Astrocyte (in vitro differentiated cells and primary cell): ENCODE data around the gene DIP2B. TPM values are rescaled to one million over a fixed set of nuclear protein-coding genes. Genes with fewer than 3 reads are reported as not detected.

Experiments used
- DNase-seq: peaks from one replicate; pipeline ENCODE4 v3.0.0-alpha.2; 2010; ENCODE audit warnings: low read depth
- FAIRE-seq: peaks from 2 replicates; lab custom pipeline; 2011; peaks lifted over from hg19 to GRCh38; lab: Jason Lieb, UNC
- H2AFZ ChIP-seq: 2 replicates; pipeline ENCODE4 v1.6.0; 2012; ENCODE audit warnings: low read depth, low read length, inconsistent platforms
- H3K27ac ChIP-seq: 2 replicates; pipeline ENCODE4 v1.5.1; 2011; ENCODE audit warnings: low read depth, low read length, inconsistent platforms
- H3K27me3 ChIP-seq: 2 replicates; pipeline ENCODE4 v1.6.0; 2011; ENCODE audit warnings: low read length, inconsistent platforms; ENCODE audit not compliant: insufficient read depth
- H3K36me3 ChIP-seq: 2 replicates; pipeline ENCODE4 v1.5.1; 2011; ENCODE audit warnings: low read length, inconsistent platforms; ENCODE audit not compliant: insufficient read depth
- H3K4me1 ChIP-seq: 2 replicates; pipeline ENCODE4 v1.5.1; 2011; ENCODE audit warnings: low read length, inconsistent platforms; ENCODE audit not compliant: insufficient read depth
- H3K4me2 ChIP-seq: 2 replicates; pipeline ENCODE4 v1.6.0; 2012; ENCODE audit warnings: low read length, inconsistent platforms
- H3K4me3 ChIP-seq: 2 replicates; pipeline ENCODE4 v1.5.1; 2011; ENCODE audit warnings: low read depth, mild to moderate bottlenecking, low read length, inconsistent platforms; ENCODE audit not compliant: insufficient read depth
- H3K79me2 ChIP-seq: 2 replicates; pipeline ENCODE4 v1.6.0; 2012; ENCODE audit warnings: mild to moderate bottlenecking, low read length, inconsistent platforms; ENCODE audit not compliant: insufficient read depth
- H3K9ac ChIP-seq: 2 replicates; pipeline ENCODE4 v1.6.0; 2012; ENCODE audit warnings: mild to moderate bottlenecking, low read length, inconsistent platforms
- H3K9me3 ChIP-seq: 2 replicates; pipeline ENCODE4 v1.5.1; 2012; ENCODE audit warnings: low read depth, mild to moderate bottlenecking, low read length, inconsistent platforms; ENCODE audit not compliant: insufficient read depth
- H4K20me1 ChIP-seq: 2 replicates; pipeline ENCODE4 v1.6.0; 2012; ENCODE audit warnings: low read length, inconsistent platforms; ENCODE audit not compliant: insufficient read depth
- H3K27ac Mint-ChIP-seq: one replicate; pipeline ENCODE4 v1.8.0; 2021; ENCODE audit warnings: mild to moderate bottlenecking, mixed read lengths; ENCODE audit not compliant: unreplicated experiment
- H3K27me3 Mint-ChIP-seq: one replicate; pipeline ENCODE4 v1.8.0; 2021; ENCODE audit warnings: low read depth, mixed read lengths; ENCODE audit not compliant: unreplicated experiment
- H3K36me3 Mint-ChIP-seq: one replicate; pipeline ENCODE4 v1.8.0; 2021; ENCODE audit warnings: low read depth, mixed read lengths; ENCODE audit not compliant: unreplicated experiment
- H3K4me1 Mint-ChIP-seq: one replicate; pipeline ENCODE4 v1.8.0; 2021; ENCODE audit warnings: low read depth, mixed read lengths; ENCODE audit not compliant: unreplicated experiment
- H3K4me3 Mint-ChIP-seq: one replicate; pipeline ENCODE4 v1.8.0; 2021; ENCODE audit warnings: mild to moderate bottlenecking, moderate library complexity, mixed read lengths; ENCODE audit not compliant: unreplicated experiment
- H3K9me3 Mint-ChIP-seq: one replicate; pipeline ENCODE4 v1.8.0; 2021; ENCODE audit warnings: mild to moderate bottlenecking, mixed read lengths; ENCODE audit not compliant: unreplicated experiment
- CTCF ChIP-seq: IDR thresholded peaks from 2 replicates; pipeline ENCODE4 v1.5.1; 2011; ENCODE audit warnings: low read depth, mild to moderate bottlenecking, inconsistent platforms, low read length, moderate library complexity; ENCODE audit not compliant: insufficient read depth
- EZH2 ChIP-seq: IDR thresholded peaks from 2 replicates; pipeline ENCODE4 v1.6.1; 2012; ENCODE audit warnings: mild to moderate bottlenecking, low read length, inconsistent platforms; ENCODE audit not compliant: insufficient read depth
- total RNA-seq: library from RNA; stranded (reverse); gene quantifications from 2 replicates; pipeline ENCODE4 v1.2.1, GENCODE V29; 2021

The DIP2B gene
- total RNA-seq, 1 donor from 2014 or later: 53.2 TPM

GRCh38 chr12:50686406-50686805 lies 181.6 kb downstream of the DIP2B start:
- Mint-ChIP-seq H3K27ac (no peak overlapping the region), H3K36me3 (peaks cover 24% of the 10 kb centered on the region), H3K9me3 (peaks cover 2% of the 10 kb centered on the region), H3K27me3 (no peaks in the 10 kb centered on the region), H3K4me1 (peaks cover 2% of the 10 kb centered on the region), H3K4me3 (no peak overlapping the region)
- H4K20me1 ChIP-seq: no peaks in the 10 kb centered on the region
- no peaks in the 10 kb centered on the region for H3K4me1 ChIP-seq
- no peak overlapping the region for H3K27ac ChIP-seq
- H2AFZ ChIP-seq: no peak overlapping the region
- TF ChIP-seq EZH2 (no peak), CTCF (no peak)
- H3K4me3 ChIP-seq: no peak overlapping the region
- H3K27me3 ChIP-seq: no peaks in the 10 kb centered on the region
- H3K9me3 ChIP-seq: no peaks in the 10 kb centered on the region
- H3K79me2 ChIP-seq: no peaks in the 10 kb centered on the region
- no peak overlapping the region for H3K9ac ChIP-seq
- peaks cover 17% of the 10 kb centered on the region for H3K36me3 ChIP-seq
- no peak for FAIRE-seq
- no peak overlapping the region for H3K4me2 ChIP-seq
- DNase-seq: no peak

GRCh38 chr12:50686976-50687375 lies 182.2 kb downstream of the DIP2B start:
- no peak overlapping the region for H3K27ac Mint-ChIP-seq
- peaks cover 2% of the 10 kb centered on the region for H3K9me3 Mint-ChIP-seq
- peaks cover 24% of the 10 kb centered on the region for H3K36me3 Mint-ChIP-seq
- Histone ChIP-seq H3K4me1 (no peaks in the 10 kb centered on the region), H4K20me1 (no peaks in the 10 kb centered on the region), H3K4me2 (no peak overlapping the region), H3K27ac (no peak overlapping the region), H3K27me3 (no peaks in the 10 kb centered on the region), H3K4me3 (no peak overlapping the region), H3K36me3 (peaks cover 13% of the 10 kb centered on the region), H3K79me2 (no peaks in the 10 kb centered on the region), H3K9me3 (no peaks in the 10 kb centered on the region), H3K9ac (no peak overlapping the region), H2AFZ (no peak overlapping the region)
- no peak for FAIRE-seq
- H3K4me1 Mint-ChIP-seq: peaks cover 2% of the 10 kb centered on the region
- no peak for TF ChIP-seq EZH2
- no peak for TF ChIP-seq CTCF
- no peak for DNase-seq
- H3K27me3 Mint-ChIP-seq: no peaks in the 10 kb centered on the region
- H3K4me3 Mint-ChIP-seq: no peak overlapping the region

- H3K36me3 ChIP-seq: peaks cover 17% of the 10 kb centered on the region
- no peaks in the 10 kb centered on the region for H3K4me1 ChIP-seq
- no peak overlapping the region for H3K9ac ChIP-seq
- H3K79me2 ChIP-seq: no peaks in the 10 kb centered on the region
- no peaks in the 10 kb centered on the region for H4K20me1 ChIP-seq
- H3K4me3 Mint-ChIP-seq: no peak overlapping the region
- no peak overlapping the region for H3K27ac ChIP-seq
- no peak overlapping the region for H2AFZ ChIP-seq
- peaks cover 20% of the 10 kb centered on the region for H3K36me3 Mint-ChIP-seq
- TF ChIP-seq EZH2: no peak
- no peak for TF ChIP-seq CTCF
- H3K4me1 Mint-ChIP-seq: peaks cover 12% of the 10 kb centered on the region
- no peaks in the 10 kb centered on the region for H3K27me3 Mint-ChIP-seq
- no peak overlapping the region for H3K4me2 ChIP-seq
- peaks cover 2% of the 10 kb centered on the region for H3K9me3 Mint-ChIP-seq
- FAIRE-seq (no peak), DNase-seq (no peak)
- no peaks in the 10 kb centered on the region for H3K27me3 ChIP-seq
- no peaks in the 10 kb centered on the region for H3K9me3 ChIP-seq
- no peak overlapping the region for H3K4me3 ChIP-seq
- no peak overlapping the region for H3K27ac Mint-ChIP-seq
Measured at GRCh38 chr12:50689437-50689836, 184.7 kb downstream of the DIP2B start.
